KOPT-K1 (cell line): ENCODE measurements around the gene TIMM44.
A peak's percentile ranks its signal among the peaks of the same experiment; 100 is the strongest.

Experiments
- H3K27ac ChIP-seq: fragments of 200-600 bp; sonication (generic); 2 replicates; pipeline ENCODE4 v1.5.1; 2016; ENCODE audit warnings: antibody characterized with exemption, mild to moderate bottlenecking, low read depth, low read length; ENCODE audit not compliant: poor library complexity, severe bottlenecking
- H3K36me3 ChIP-seq: fragments of 200-600 bp; sonication (generic); 2 replicates; pipeline ENCODE4 v1.5.1; 2017; ENCODE audit warnings: antibody characterized with exemption, mild to moderate bottlenecking, low read length, moderate library complexity; ENCODE audit not compliant: insufficient read depth
- H3K9me3 ChIP-seq: fragments of 200-600 bp; sonication (generic); 2 replicates; pipeline ENCODE4 v1.5.1; 2017; ENCODE audit warnings: antibody characterized with exemption, low read length, mild to moderate bottlenecking; ENCODE audit not compliant: insufficient read depth, poor library complexity, severe bottlenecking

TIMM44 gene

GRCh38 chr19:7926727-7927604 lies 16.5 kb downstream of the TIMM44 start:
- H3K27ac ChIP-seq = no peak overlapping the region
- H3K36me3 ChIP-seq = peaks cover 44% of the 10 kb centered on the region
- no peaks in the 10 kb centered on the region for H3K9me3 ChIP-seq

GRCh38 chr19:7926021-7926726 lies 17.3 kb downstream of the TIMM44 start, which contains the start of gene CTXN1:
CTXN1 (minus strand) TSS chr19:7926135; CDS start chr19:7925538, 597 bp downstream.
- peaks cover 42% of the 10 kb centered on the region for H3K36me3 ChIP-seq
- H3K27ac ChIP-seq = peak within 1 kb of the TSS; percentile 14

GRCh38 chr19:7925171-7925851 lies 18.2 kb downstream of the TIMM44 start:
- Histone ChIP-seq H3K27ac (peak overlapping the region; percentile 14), H3K9me3 (no peaks in the 10 kb centered on the region), H3K36me3 (peaks cover 33% of the 10 kb centered on the region)

More at GRCh38 chr19:7926021-7926726, 17.3 kb downstream of the TIMM44 start, which contains the start of gene CTXN1:
- no peaks in the 10 kb centered on the region for H3K9me3 ChIP-seq

GRCh38 chr19:7924651-7925170 lies 18.8 kb downstream of the TIMM44 start:
- H3K36me3 ChIP-seq = peaks cover 29% of the 10 kb centered on the region; the same call in 1 of the 2 replicates
- H3K27ac ChIP-seq = no peak overlapping the region
- H3K9me3 ChIP-seq = no peaks in the 10 kb centered on the region

GRCh38 chr19:7924241-7924640 lies 19.2 kb downstream of the TIMM44 start:
- H3K9me3 ChIP-seq = no peaks in the 10 kb centered on the region

GRCh38 chr19:7923295-7924191 lies 19.9 kb downstream of the TIMM44 start:
- no peak overlapping the region for H3K27ac ChIP-seq
- H3K36me3 ChIP-seq = peaks cover 22% of the 10 kb centered on the region; the same call in 1 of the 2 replicates
- no peaks in the 10 kb centered on the region for H3K9me3 ChIP-seq

More at GRCh38 chr19:7924241-7924640, 19.2 kb downstream of the TIMM44 start:
- peaks cover 27% of the 10 kb centered on the region; the same call in 1 of the 2 replicates for H3K36me3 ChIP-seq
- no peak overlapping the region for H3K27ac ChIP-seq

GRCh38 chr19:7922836-7923195 lies 20.6 kb downstream of the TIMM44 start:
- Histone ChIP-seq H3K36me3 (peaks cover 22% of the 10 kb centered on the region; the same call in 1 of the 2 replicates), H3K9me3 (no peaks in the 10 kb centered on the region), H3K27ac (no peak overlapping the region)

GRCh38 chr19:7921967-7922835 lies 21.3 kb downstream of the TIMM44 start:
- Histone ChIP-seq H3K36me3 (peaks cover 18% of the 10 kb centered on the region; the same call in 1 of the 2 replicates), H3K27ac (no peak overlapping the region), H3K9me3 (no peaks in the 10 kb centered on the region)

- Histone ChIP-seq H3K36me3 (peaks cover 18% of the 10 kb centered on the region; the same call in 1 of the 2 replicates), H3K9me3 (no peaks in the 10 kb centered on the region), H3K27ac (peak overlapping the region; percentile 53)
Measured at GRCh38 chr19:7921302-7921966, 22.0 kb downstream of the TIMM44 start.

- peaks cover 18% of the 10 kb centered on the region; the same call in 1 of the 2 replicates for H3K36me3 ChIP-seq
Measured at GRCh38 chr19:7920519-7921301, 22.8 kb downstream of the TIMM44 start.

GRCh38 chr19:7919610-7920518 lies 23.6 kb downstream of the TIMM44 start, which contains the start of gene SNAPC2:
SNAPC2 (plus strand) TSS chr19:7920338; CDS start chr19:7920367, 29 bp downstream.
- peak within 1 kb of the TSS; percentile 70 for H3K27ac ChIP-seq
- no peaks in the 10 kb centered on the region for H3K9me3 ChIP-seq

More at GRCh38 chr19:7920519-7921301, 22.8 kb downstream of the TIMM44 start:
- Histone ChIP-seq H3K27ac (peak overlapping the region; percentile 70), H3K9me3 (no peaks in the 10 kb centered on the region)

More at GRCh38 chr19:7919610-7920518, 23.6 kb downstream of the TIMM44 start, which contains the start of gene SNAPC2:
- peaks cover 18% of the 10 kb centered on the region; the same call in 1 of the 2 replicates for H3K36me3 ChIP-seq
